Smooth muscle cell (in vitro differentiated cells): ENCODE measurements around the gene OR10G8. TPM values are rescaled to one million over a fixed set of nuclear protein-coding genes. Genes with fewer than 3 reads are reported as not detected.

Experiments used
- DNase-seq: peaks from one replicate; lab custom pipeline; 2025; ENCODE audit not compliant: unreplicated experiment; lab: John Stamatoyannopoulos, UW
- H2AFZ ChIP-seq: fragments of 200-600 bp; sonication (generic); 2 replicates; pipeline ENCODE4 v1.6.0; 2016; ENCODE audit warnings: antibody characterized with exemption, low read depth, mild to moderate bottlenecking
- H3F3A ChIP-seq: fragments of 200-600 bp; sonication (generic); 2 replicates; pipeline ENCODE4 v1.6.0; 2017; ENCODE audit warnings: antibody characterized with exemption, low read depth
- H3K27ac ChIP-seq: fragments of 200-600 bp; sonication (generic); 2 replicates; pipeline ENCODE4 v1.5.1; 2016; ENCODE audit warnings: low read depth, mild to moderate bottlenecking
- H3K27me3 ChIP-seq: fragments of 200-600 bp; sonication (generic); 2 replicates; pipeline ENCODE4 v1.6.1; 2016; ENCODE audit warnings: low read depth, mild to moderate bottlenecking
- H3K36me3 ChIP-seq: fragments of 200-600 bp; sonication (generic); 2 replicates; pipeline ENCODE4 v1.5.1; 2016; ENCODE audit warnings: low read depth
- H3K4me1 ChIP-seq: fragments of 200-600 bp; sonication (generic); 2 replicates; pipeline ENCODE4 v1.5.1; 2016; ENCODE audit warnings: low read depth
- H3K4me2 ChIP-seq: fragments of 200-600 bp; sonication (generic); 2 replicates; pipeline ENCODE4 v1.6.0; 2016; ENCODE audit warnings: mild to moderate bottlenecking
- H3K4me3 ChIP-seq: fragments of 200-600 bp; sonication (generic); 2 replicates; pipeline ENCODE4 v1.5.1; 2016; ENCODE audit warnings: mild to moderate bottlenecking
- H3K79me2 ChIP-seq: fragments of 200-600 bp; sonication (generic); 2 replicates; pipeline ENCODE4 v1.6.0; 2016; ENCODE audit warnings: low read depth, mild to moderate bottlenecking
- H3K9ac ChIP-seq: fragments of 200-600 bp; sonication (generic); 2 replicates; pipeline ENCODE4 v1.6.0; 2016; ENCODE audit warnings: low read depth
- H3K9me3 ChIP-seq: fragments of 200-600 bp; sonication (generic); replicated peaks from 2 replicates; pipeline ENCODE4 v1.5.1; 2016; ENCODE audit warnings: low read depth
- H4K20me1 ChIP-seq: fragments of 200-600 bp; sonication (generic); 2 replicates; pipeline ENCODE4 v1.6.0; 2016; ENCODE audit warnings: low read depth
- CTCF ChIP-seq: fragments of 200-600 bp; sonication (generic); IDR thresholded peaks from 2 replicates; pipeline ENCODE4 v1.5.1; 2017; ENCODE audit warnings: borderline replicate concordance, mild to moderate bottlenecking, antibody characterized with exemption; ENCODE audit not compliant: insufficient read depth, poor library complexity, severe bottlenecking
- WGBS: methylation state at CpG from one replicate; pipeline ENCODE4 v1.1.7; 2016; ENCODE audit warnings: low lambda C conversion rate; 5-methylcytosine and 5-hydroxymethylcytosine counted together
- polyA plus RNA-seq: library from polyadenylated mRNA; unstranded; fragments of >200 nt; fragmentation: Nextera tagmentation; extraction: Ambion mirVana; gene quantifications from 2 replicates; pipeline ENCODE4 v1.2.1, GENCODE V29; 2016
- total RNA-seq: library from RNA; depleted of rRNA; stranded (reverse); fragments of >200 nt; gene quantifications from 2 replicates; pipeline ENCODE4 v1.2.3, GENCODE V29; 2014

OR10G8 gene
- total RNA-seq (not detected in 2 replicates), polyA plus RNA-seq (not detected in 2 replicates)

DNA sequence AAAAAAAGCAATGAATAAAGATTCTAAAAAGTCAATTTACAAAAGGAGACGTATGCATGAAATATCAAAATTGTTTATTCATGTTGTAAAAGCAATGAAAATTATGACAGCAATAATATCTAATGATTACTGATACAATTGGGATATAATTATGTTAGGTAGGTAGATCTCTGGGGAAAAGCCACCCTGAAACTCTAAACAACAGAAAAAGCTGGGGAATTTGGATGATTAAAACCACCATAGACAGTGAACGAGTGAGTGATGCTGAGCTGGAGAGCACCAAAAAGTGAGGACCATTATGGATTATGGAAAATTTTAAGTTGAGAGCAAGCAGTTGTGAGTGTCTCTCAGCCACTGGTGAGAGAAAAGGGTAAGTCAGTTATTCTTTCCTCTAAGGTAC, at the start of gene OR10G8:
TSS of gene OR10G8 (plus strand) at position 301 of the 400 bp plus-strand sequence. CDS start 2,825 bp downstream, outside the sequence.
- Histone ChIP-seq H3K4me3 (no peak within 1 kb of the TSS), H2AFZ (no peak within 1 kb of the TSS), H3K79me2 (no peaks in the 10 kb centered on the region), H3F3A (no peaks in the 10 kb centered on the region), H4K20me1 (no peaks in the 10 kb centered on the region), H3K27me3 (no peaks in the 10 kb centered on the region), H3K9ac (no peak within 1 kb of the TSS), H3K4me2 (no peak within 1 kb of the TSS), H3K36me3 (no peaks in the 10 kb centered on the region), H3K27ac (no peak within 1 kb of the TSS), H3K4me1 (no peaks in the 10 kb centered on the region), H3K9me3 (no peaks in the 10 kb centered on the region)
- no peak for DNase-seq
- 80% methylated on average over 2 of the region's 2 CpGs for WGBS
- no peak for TF ChIP-seq CTCF

GRCh38 chr11:123977731-123978347, 48.8 kb upstream of the OR10G8 start, which contains the start of gene OR10S1:
Gene OR10S1, minus strand, starts transcription at chr11:123977781. Its CDS starts 117 bp downstream, at chr11:123977664.
- TF ChIP-seq CTCF, result no peak
- Histone ChIP-seq H3K27ac (no peak within 1 kb of the TSS), H3K4me2 (no peak within 1 kb of the TSS)

DNA sequence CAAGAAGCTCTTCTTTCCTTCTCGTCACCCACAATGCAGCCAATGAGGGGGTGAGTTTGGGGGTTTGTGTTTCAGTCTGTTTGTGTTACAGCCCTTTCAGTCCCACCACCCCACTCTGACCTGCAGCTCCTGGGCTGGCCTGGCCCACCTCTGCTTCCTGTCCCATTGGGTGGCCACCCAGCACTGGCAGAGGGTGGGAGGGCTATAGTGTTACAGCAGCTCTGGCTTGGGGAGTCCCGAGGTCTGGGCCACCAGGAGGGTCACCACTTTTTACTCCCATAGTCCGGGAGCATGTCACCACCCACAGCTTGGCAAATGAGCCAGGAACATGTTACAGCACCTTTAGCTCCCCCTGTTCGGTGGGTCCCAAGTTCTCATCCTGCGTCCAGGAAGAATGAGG, 47.3 kb upstream of the OR10G8 start:
- H2AFZ ChIP-seq, result no peak overlapping the region
- no peak for TF ChIP-seq CTCF
- H3K9me3 ChIP-seq, result no peaks in the 10 kb centered on the region
- H3K9ac ChIP-seq, result no peak overlapping the region
- no peak overlapping the region for H3K4me2 ChIP-seq
- H3F3A ChIP-seq, result no peaks in the 10 kb centered on the region
- 86% methylated on average over 5 of the region's 5 CpGs for WGBS
- no peaks in the 10 kb centered on the region for H3K27me3 ChIP-seq
- no peaks in the 10 kb centered on the region for H4K20me1 ChIP-seq
- no peak for DNase-seq
- H3K4me1 ChIP-seq, result no peaks in the 10 kb centered on the region
- H3K4me3 ChIP-seq, result no peak overlapping the region
- no peaks in the 10 kb centered on the region for H3K36me3 ChIP-seq
- no peak overlapping the region for H3K27ac ChIP-seq
- H3K79me2 ChIP-seq, result no peaks in the 10 kb centered on the region

More at GRCh38 chr11:123977731-123978347, 48.8 kb upstream of the OR10G8 start, which contains the start of gene OR10S1:
- H3K36me3 ChIP-seq, result no peaks in the 10 kb centered on the region
- no peaks in the 10 kb centered on the region for H3K9me3 ChIP-seq
- no peak within 1 kb of the TSS for H2AFZ ChIP-seq
- H3K4me1 ChIP-seq, result no peaks in the 10 kb centered on the region
- no peaks in the 10 kb centered on the region for H3K79me2 ChIP-seq
- H3F3A ChIP-seq, result no peaks in the 10 kb centered on the region
- no peaks in the 10 kb centered on the region for H3K27me3 ChIP-seq
- no peak for DNase-seq
- H3K9ac ChIP-seq, result no peak within 1 kb of the TSS
- no peaks in the 10 kb centered on the region for H4K20me1 ChIP-seq
- H3K4me3 ChIP-seq, result no peak within 1 kb of the TSS

GRCh38 chr11:123995119-123995518, 31.5 kb upstream of the OR10G8 start, which contains the start of gene OR10G6:
Gene OR10G6, minus strand, starts transcription at chr11:123995161. Its CDS starts 0 bp downstream, at chr11:123995161.
- H3K27ac ChIP-seq, result no peak within 1 kb of the TSS
- no peak within 1 kb of the TSS for H3K9ac ChIP-seq
- no peaks in the 10 kb centered on the region for H3K4me1 ChIP-seq
- no peaks in the 10 kb centered on the region for H3K27me3 ChIP-seq
- H3K79me2 ChIP-seq, result no peaks in the 10 kb centered on the region
- H4K20me1 ChIP-seq, result no peaks in the 10 kb centered on the region
- no peaks in the 10 kb centered on the region for H3F3A ChIP-seq
- no peak for TF ChIP-seq CTCF
- WGBS, result 87% methylated on average over 1 of the region's 1 CpG
- H3K4me3 ChIP-seq, result no peak within 1 kb of the TSS
- no peak within 1 kb of the TSS for H3K4me2 ChIP-seq
- H3K36me3 ChIP-seq, result no peaks in the 10 kb centered on the region
- no peak within 1 kb of the TSS for H2AFZ ChIP-seq
- no peak for DNase-seq
- no peaks in the 10 kb centered on the region for H3K9me3 ChIP-seq
